GM19395 (cell line): ENCODE data around the gene DGCR2.
"Not testable (repeated sequence)": the region's sequence is repeated elsewhere in the genome, so short reads cannot be mapped to it uniquely, and the experiment has no call there.

Source experiments
- ATAC-seq: cut with Tn5 transposase; IDR thresholded peaks from one replicate; pipeline ENCODE4 v1.9.1; 2021; ENCODE audit warnings: mild to moderate bottlenecking, moderate library complexity; ENCODE audit not compliant: unreplicated experiment

DGCR2 gene

GRCh38 chr22:18988958-18989357 is 133.3 kb downstream of the DGCR2 start:
- no peak for ATAC-seq

GRCh38 chr22:18987765-18988164 is 134.4 kb downstream of the DGCR2 start:
- no peak for ATAC-seq

GRCh38 chr22:18987114-18987513 is 135.1 kb downstream of the DGCR2 start:
- not testable (repeated sequence) for ATAC-seq
